GM19468 (cell line): ENCODE data around the gene CAPN5.

Experiments
- ATAC-seq: cut with Tn5 transposase; IDR thresholded peaks from one replicate; pipeline ENCODE4 v1.9.1; 2021; ENCODE audit warnings: mild to moderate bottlenecking, moderate library complexity, moderate number of reproducible peaks; ENCODE audit not compliant: unreplicated experiment; ENCODE audit errors: extremely low read depth

Gene CAPN5

DNA sequence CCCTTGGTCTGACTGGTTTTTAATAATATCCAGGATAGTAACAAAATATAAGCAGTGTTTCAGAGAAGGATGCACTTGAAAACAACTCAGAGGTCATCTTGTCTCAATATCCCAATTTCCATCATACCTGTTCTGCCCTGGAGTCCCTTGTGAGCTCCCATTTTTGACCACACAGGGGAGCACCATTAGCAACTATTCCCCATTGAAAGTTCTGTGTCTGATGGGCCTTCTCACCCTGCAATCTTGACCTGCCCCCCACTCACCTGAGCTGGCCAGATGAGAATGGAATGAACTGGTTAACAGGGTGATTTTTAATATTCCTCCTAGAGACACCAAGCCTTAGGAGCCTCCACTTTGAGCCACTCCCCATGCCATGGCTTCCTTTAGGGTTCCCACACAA lies 3.8 kb upstream of the CAPN5 start:
- no peak for ATAC-seq

DNA sequence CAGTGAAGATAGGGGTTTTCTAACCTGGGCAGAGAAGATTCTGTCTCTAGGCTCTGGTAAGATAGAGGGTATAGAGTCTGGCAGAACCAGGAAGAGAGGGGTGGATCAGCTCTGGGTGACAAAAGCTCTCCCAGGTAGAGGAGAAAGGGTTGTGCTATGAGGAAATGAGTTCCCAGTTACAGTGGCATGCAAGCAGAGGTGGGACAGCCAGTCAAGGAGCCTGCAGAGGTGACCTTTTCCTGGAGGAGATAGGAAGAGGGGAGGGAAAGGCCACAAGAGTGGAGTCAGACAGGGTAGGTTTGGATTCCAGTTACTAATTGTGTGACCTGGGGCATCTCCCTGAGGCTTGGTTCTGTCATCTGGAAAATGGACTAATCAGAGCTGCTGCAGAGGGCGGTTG lies 3.4 kb upstream of the CAPN5 start:
- no peak for ATAC-seq

DNA sequence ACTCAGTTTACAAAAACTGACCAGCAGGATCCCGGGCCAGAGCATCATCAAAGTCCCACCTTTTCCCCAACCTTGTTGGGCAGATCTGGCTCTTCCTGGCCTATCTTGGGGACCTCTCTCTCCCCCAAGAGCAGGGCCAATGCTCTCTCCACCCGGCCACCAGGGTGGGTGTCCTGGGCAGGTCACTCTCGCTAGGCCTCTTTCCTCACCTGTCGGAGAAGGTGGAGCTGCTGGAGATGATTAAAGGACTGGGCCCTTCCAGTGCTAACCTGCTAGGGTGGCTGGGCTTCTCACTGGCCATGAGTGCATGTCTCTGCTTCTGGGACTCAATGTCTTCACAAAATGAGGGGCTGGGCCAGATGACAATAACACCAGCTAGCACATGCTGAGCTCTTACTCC lies 2.9 kb upstream of the CAPN5 start:
- no peak for ATAC-seq

- ATAC-seq: no peak
These were observed 2.0 kb upstream of the CAPN5 start for GRCh38 chr11:77064648-77065217.

GRCh38 chr11:77065878-77066228 lies 918 bp upstream of the CAPN5 start:
- ATAC-seq: no peak

GRCh38 chr11:77067861-77068443 lies 1.2 kb downstream of the CAPN5 start:
- no peak for ATAC-seq

GRCh38 chr11:77068457-77069335 lies 1.9 kb downstream of the CAPN5 start:
- no peak for ATAC-seq

DNA sequence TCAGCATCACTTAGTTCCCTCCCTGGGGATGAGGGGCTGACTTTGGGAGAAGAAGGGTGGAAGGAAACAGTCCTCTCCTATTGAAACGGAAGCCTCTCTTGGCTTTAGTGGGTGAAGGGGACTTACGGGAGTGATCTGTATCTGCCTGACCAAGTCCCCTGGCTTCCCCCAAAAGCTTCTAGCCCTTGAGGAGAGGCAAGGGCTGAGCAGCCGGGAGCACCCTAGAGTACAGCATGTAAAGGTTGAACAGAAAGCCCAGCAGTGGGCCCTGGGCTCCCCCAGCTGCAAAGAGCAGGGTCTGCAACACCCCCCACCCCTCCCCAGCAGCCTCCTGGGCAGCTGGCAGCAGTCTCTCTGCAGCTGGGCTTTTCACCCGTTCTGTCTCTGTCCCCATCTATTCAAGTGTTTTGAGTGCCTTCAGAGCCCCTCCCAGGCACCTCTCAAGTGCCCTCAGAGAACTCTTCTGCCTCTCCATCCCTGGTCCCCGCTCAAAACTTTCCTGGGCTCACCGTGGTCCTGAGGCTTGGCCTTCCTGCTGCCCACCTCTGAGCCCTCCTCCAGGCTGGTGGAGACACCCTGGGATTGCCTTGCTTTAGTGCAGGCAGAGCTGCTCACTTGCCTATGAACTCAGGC lies 2.7 kb downstream of the CAPN5 start:
- ATAC-seq: no peak

- no peak for ATAC-seq
These were observed 3.3 kb downstream of the CAPN5 start for GRCh38 chr11:77069969-77070582.

DNA sequence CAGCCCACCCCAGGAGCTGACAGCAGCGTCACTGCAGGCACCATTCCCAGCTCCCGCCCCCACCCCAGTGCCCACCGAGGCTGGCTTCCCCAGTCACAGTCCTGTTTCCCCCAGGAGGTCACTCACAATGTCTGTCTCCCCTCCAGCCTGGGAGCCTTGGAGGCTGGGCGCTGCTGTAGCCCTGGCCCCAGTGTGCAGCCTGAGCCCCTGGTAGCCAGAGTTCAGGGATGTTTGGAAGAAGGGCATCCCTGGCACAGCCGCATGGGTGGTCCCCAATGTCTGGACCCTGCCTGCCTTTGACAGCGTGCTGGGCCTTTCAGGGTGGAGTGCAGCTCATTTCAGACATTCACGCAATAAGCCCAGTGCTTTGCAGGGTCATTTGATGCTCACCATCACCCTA lies 4.3 kb downstream of the CAPN5 start:
- ATAC-seq: no peak

GRCh38 chr11:77071671-77072605 lies 5.2 kb downstream of the CAPN5 start:
- ATAC-seq: no peak

GRCh38 chr11:77072851-77073327 lies 6.1 kb downstream of the CAPN5 start:
- ATAC-seq: no peak

- no peak for ATAC-seq
These were observed 6.7 kb downstream of the CAPN5 start for GRCh38 chr11:77073328-77074001.

- ATAC-seq: no peak
These were observed 7.4 kb downstream of the CAPN5 start for GRCh38 chr11:77074205-77074604.

GRCh38 chr11:77074626-77075221 lies 8.0 kb downstream of the CAPN5 start:
- ATAC-seq: no peak

GRCh38 chr11:77075425-77075905 lies 8.7 kb downstream of the CAPN5 start:
- no peak for ATAC-seq

- ATAC-seq: no peak
These were observed 12.9 kb downstream of the CAPN5 start for GRCh38 chr11:77079666-77080065.

DNA sequence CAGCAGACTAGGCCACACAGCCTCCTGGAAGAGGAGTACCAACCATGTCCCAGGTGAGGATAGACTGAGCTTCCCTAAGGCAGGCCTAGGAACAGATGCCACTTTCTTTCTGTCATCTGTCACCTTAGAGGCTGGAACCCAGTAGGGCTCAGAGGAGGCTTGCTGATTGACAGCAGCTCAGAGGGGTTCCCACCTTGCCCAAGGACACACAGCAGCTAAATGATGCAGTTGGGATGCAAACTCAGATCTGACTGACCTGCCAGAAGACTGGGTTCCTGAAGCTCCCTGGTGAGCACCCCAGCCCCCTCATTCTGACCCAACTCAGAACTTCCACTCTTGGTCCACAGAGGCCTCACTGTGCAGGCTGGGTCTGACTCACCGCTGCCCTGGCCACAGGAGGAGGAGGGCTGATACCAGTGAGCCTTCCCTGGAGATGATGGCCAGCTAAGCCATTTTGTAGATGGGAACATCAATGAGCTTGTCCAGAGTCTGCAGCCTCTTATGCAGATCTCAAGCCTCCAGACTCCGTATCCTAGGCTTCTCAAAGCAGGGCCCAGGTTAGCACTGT lies 14.0 kb downstream of the CAPN5 start:
- ATAC-seq: no peak
